Esophagus mucosa (tissue), 1 donor: Measurements from ENCODE around the gene SMYD2. TPM values are rescaled to one million over a fixed set of nuclear protein-coding genes. Genes with fewer than 3 reads are reported as not detected.
A peak's percentile ranks its signal among the peaks of the same experiment; 100 is the strongest.
"Not testable (repeated sequence)": the region's sequence is repeated elsewhere in the genome, so short reads cannot be mapped to it uniquely, and the experiment has no call there.

Experiments
- ATAC-seq: fragments of 200-7000 bp; cut with Tn5 transposase; one replicate; pipeline ENCODE4 v1.9.1; 2020
- total RNA-seq: library from RNA; stranded (reverse); gene quantifications from one replicate; pipeline ENCODE4 v1.2.4, GENCODE V29; 2023
- donor health status: DM: yes; HTN: yes; CAD: no.

Gene SMYD2
- total RNA-seq, 1 donor from 2014 or later = 32.1 TPM

- no peak for ATAC-seq
These were observed 8.8 kb upstream of the SMYD2 start for GRCh38 chr1:214271995-214272731.

GRCh38 chr1:214272964-214273533 lies 7.9 kb upstream of the SMYD2 start:
- ATAC-seq = no peak

- ATAC-seq = not testable (repeated sequence)
These were observed 5.3 kb upstream of the SMYD2 start for GRCh38 chr1:214275700-214276099.

GRCh38 chr1:214276786-214277185 lies 4.2 kb upstream of the SMYD2 start:
- ATAC-seq = no peak

GRCh38 chr1:214277704-214278635 lies 3.0 kb upstream of the SMYD2 start:
- no peak for ATAC-seq

GRCh38 chr1:214280386-214281020 lies 456 bp upstream of the SMYD2 start:
- peak; percentile 48 for ATAC-seq

- ATAC-seq = peak; percentile 43
These were observed 1.0 kb downstream of the SMYD2 start for GRCh38 chr1:214281720-214282629.

- ATAC-seq = no peak
These were observed 1.8 kb downstream of the SMYD2 start for GRCh38 chr1:214282630-214283242.

- ATAC-seq = peak; percentile 54
These were observed 4.9 kb downstream of the SMYD2 start for GRCh38 chr1:214285610-214286440.

- ATAC-seq = no peak
These were observed 6.9 kb downstream of the SMYD2 start for GRCh38 chr1:214287884-214288283.

- no peak for ATAC-seq
These were observed 8.8 kb downstream of the SMYD2 start for GRCh38 chr1:214289574-214290272.

GRCh38 chr1:214290424-214291037 lies 9.6 kb downstream of the SMYD2 start:
- no peak for ATAC-seq

GRCh38 chr1:214292322-214292721 lies 11.4 kb downstream of the SMYD2 start:
- no peak for ATAC-seq

GRCh38 chr1:214295934-214296333 lies 15.0 kb downstream of the SMYD2 start:
- no peak for ATAC-seq

GRCh38 chr1:214296860-214297745 lies 16.1 kb downstream of the SMYD2 start:
- ATAC-seq = no peak

- no peak for ATAC-seq
These were observed 19.3 kb downstream of the SMYD2 start for GRCh38 chr1:214300149-214300780.

- no peak for ATAC-seq
These were observed 20.6 kb downstream of the SMYD2 start for GRCh38 chr1:214301526-214301925.
